GM12892 (cell line): ENCODE results near the gene SEC16A.

ENCODE experiments used
- POLR2A ChIP-seq: IDR thresholded peaks from 2 replicates; pipeline ENCODE4 v1.6.1; 2011; ENCODE audit warnings: low read depth, low read length, control low read depth
- POLR2AphosphoS5 ChIP-seq: IDR thresholded peaks from 2 replicates; pipeline ENCODE4 v1.6.1; 2011; ENCODE audit warnings: low read depth, low read length, control low read depth

- TF ChIP-seq POLR2AphosphoS5, result no peak
- no peak for TF ChIP-seq POLR2A
Measured at GRCh38 chr9:136454026-136454796, 28.6 kb downstream of the SEC16A start.
